GM18519 (cell line): ENCODE results near the gene RIPOR1.
"Not testable (repeated sequence)": the region's sequence is repeated elsewhere in the genome, so short reads cannot be mapped to it uniquely, and the experiment has no call there.

ENCODE experiments used
- ATAC-seq: cut with Tn5 transposase; IDR thresholded peaks from one replicate; pipeline ENCODE4 v1.9.1; 2021; ENCODE audit warnings: mild to moderate bottlenecking, moderate library complexity; ENCODE audit not compliant: unreplicated experiment, low FRiP score

The RIPOR1 gene

GRCh38 chr16:67528222-67528869, at the start of gene RIPOR1:
RIPOR1 (plus strand) TSS chr16:67528829; CDS start chr16:67538447, 9,618 bp downstream.
- no peak for ATAC-seq

GRCh38 chr16:67480833-67481560, 47.6 kb upstream of the RIPOR1 start, which contains the start of gene ATP6V0D1:
ATP6V0D1 (minus strand) TSS chr16:67481157; CDS start chr16:67481086, 71 bp downstream.
- peak; percentile 73 for ATAC-seq

GRCh38 chr16:67481561-67482232, 46.9 kb upstream of the RIPOR1 start:
- ATAC-seq = no peak

- no peak for ATAC-seq
These were observed 46.2 kb upstream of the RIPOR1 start for GRCh38 chr16:67482233-67482924.

- no peak for ATAC-seq
These were observed 45.5 kb upstream of the RIPOR1 start, which contains the start of gene AGRP for GRCh38 chr16:67483150-67483549. AGRP (minus strand) TSS chr16:67483547; CDS start chr16:67483398, 149 bp downstream.

- ATAC-seq = no peak
These were observed 44.7 kb upstream of the RIPOR1 start for GRCh38 chr16:67483731-67484525.

GRCh38 chr16:67486805-67487204, 41.8 kb upstream of the RIPOR1 start:
- ATAC-seq = no peak

GRCh38 chr16:67487561-67487960, 41.1 kb upstream of the RIPOR1 start:
- not testable (repeated sequence) for ATAC-seq

- ATAC-seq = no peak
These were observed 39.1 kb upstream of the RIPOR1 start for GRCh38 chr16:67489401-67490083.

- ATAC-seq = no peak
These were observed 38.1 kb upstream of the RIPOR1 start for GRCh38 chr16:67490335-67491096.

- no peak for ATAC-seq
These were observed 29.5 kb upstream of the RIPOR1 start for GRCh38 chr16:67499106-67499505.

- no peak for ATAC-seq
These were observed 24.3 kb upstream of the RIPOR1 start for GRCh38 chr16:67504031-67505021.

- ATAC-seq = no peak
These were observed 22.2 kb upstream of the RIPOR1 start for GRCh38 chr16:67506468-67506867.

- no peak for ATAC-seq
These were observed 19.6 kb upstream of the RIPOR1 start for GRCh38 chr16:67509016-67509415.

- ATAC-seq = not testable (repeated sequence)
These were observed 14.7 kb upstream of the RIPOR1 start for GRCh38 chr16:67513892-67514291.

GRCh38 chr16:67514382-67514828, 14.2 kb upstream of the RIPOR1 start:
- ATAC-seq = peak; percentile 46
